Occipital lobe (tissue), 1 donor: ENCODE results near the gene CER1. TPM values are rescaled to one million over a fixed set of nuclear protein-coding genes. Genes with fewer than 3 reads are reported as not detected.

Experiments used
- total RNA-seq: library from RNA; depleted of rRNA; stranded (reverse); fragments of >200 nt; gene quantifications from one replicate; pipeline ENCODE4 v1.2.3, GENCODE V29; 2014

Gene CER1
- total RNA-seq, 1 donor from 2014 or later = not detected

Other genes with a start within 250 kb of the CER1 start
- gene ZDHHC21, start 29.3 kb downstream of the CER1 start, total RNA-seq = 68.6 TPM
- gene FREM1, start 187.7 kb upstream of the CER1 start, total RNA-seq = 1.4 TPM